ENCODE measurements around the gene MYRIP.
A peak's percentile ranks its signal among the peaks of the same experiment; 100 is the strongest.
"Not testable (repeated sequence)": the region's sequence is repeated elsewhere in the genome, so short reads cannot be mapped to it uniquely, and the experiment has no call there.

The MYRIP gene

GRCh38 chr3:39819899-39820298, 10.5 kb downstream of the MYRIP start:
- no peak overlapping the region for H3K9ac ChIP-seq (ENCODE audit: low read length)

GRCh38 chr3:39833764-39834163, 24.4 kb downstream of the MYRIP start:
- H3K9me3 ChIP-seq (ENCODE audit: insufficient read depth, low read length); H3K4me1 ChIP-seq (ENCODE audit: low read length); H3K4me3 ChIP-seq (ENCODE audit: low read length); H3K4me2 ChIP-seq (ENCODE audit: low read length); H2AFZ ChIP-seq (ENCODE audit: low read depth, low read length); H3K27me3 ChIP-seq (ENCODE audit: low read depth, low read length); H4K20me1 ChIP-seq (ENCODE audit: insufficient read depth, low read length); H3K36me3 ChIP-seq (replicated peaks; ENCODE audit: low read depth, low read length); H3K27ac ChIP-seq (ENCODE audit: low read length); H3K9ac ChIP-seq (ENCODE audit: low read length); H3K79me2 ChIP-seq (ENCODE audit: low read length): not testable (repeated sequence)

More at GRCh38 chr3:39819899-39820298, 10.5 kb downstream of the MYRIP start:
- Histone ChIP-seq H3K4me2 (ENCODE audit: low read length) (peak overlapping the region; percentile 45), H3K79me2 (ENCODE audit: low read length) (no peaks in the 10 kb centered on the region), H3K27ac (ENCODE audit: low read length) (peak overlapping the region; percentile 4; the same call in 1 of the 2 replicates), H2AFZ (ENCODE audit: low read depth, low read length) (no peak overlapping the region), H4K20me1 (ENCODE audit: insufficient read depth, low read length) (no peaks in the 10 kb centered on the region), H3K27me3 (ENCODE audit: low read depth, low read length) (no peaks in the 10 kb centered on the region), H3K4me1 (ENCODE audit: low read length) (peaks cover 19% of the 10 kb centered on the region), H3K36me3 (replicated peaks; ENCODE audit: low read depth, low read length) (no peaks in the 10 kb centered on the region), H3K4me3 (ENCODE audit: low read length) (0 out of 2 replicates have a peak overlapping the region, but pooled peaks have one; percentile 2), H3K9me3 (ENCODE audit: insufficient read depth, low read length) (no peaks in the 10 kb centered on the region)
- no peak for TF ChIP-seq EZH2phosphoT487 (IDR thresholded peaks at IDR 0.05; ENCODE audit: low read depth)
- TF ChIP-seq, protein P1, sequence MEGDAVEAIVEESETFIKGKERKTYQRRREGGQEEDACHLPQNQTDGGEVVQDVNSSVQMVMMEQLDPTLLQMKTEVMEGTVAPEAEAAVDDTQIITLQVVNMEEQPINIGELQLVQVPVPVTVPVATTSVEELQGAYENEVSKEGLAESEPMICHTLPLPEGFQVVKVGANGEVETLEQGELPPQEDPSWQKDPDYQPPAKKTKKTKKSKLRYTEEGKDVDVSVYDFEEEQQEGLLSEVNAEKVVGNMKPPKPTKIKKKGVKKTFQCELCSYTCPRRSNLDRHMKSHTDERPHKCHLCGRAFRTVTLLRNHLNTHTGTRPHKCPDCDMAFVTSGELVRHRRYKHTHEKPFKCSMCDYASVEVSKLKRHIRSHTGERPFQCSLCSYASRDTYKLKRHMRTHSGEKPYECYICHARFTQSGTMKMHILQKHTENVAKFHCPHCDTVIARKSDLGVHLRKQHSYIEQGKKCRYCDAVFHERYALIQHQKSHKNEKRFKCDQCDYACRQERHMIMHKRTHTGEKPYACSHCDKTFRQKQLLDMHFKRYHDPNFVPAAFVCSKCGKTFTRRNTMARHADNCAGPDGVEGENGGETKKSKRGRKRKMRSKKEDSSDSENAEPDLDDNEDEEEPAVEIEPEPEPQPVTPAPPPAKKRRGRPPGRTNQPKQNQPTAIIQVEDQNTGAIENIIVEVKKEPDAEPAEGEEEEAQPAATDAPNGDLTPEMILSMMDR (IDR thresholded peaks at IDR 0.05; ENCODE audit: low read depth, low read length): no peak

DNA sequence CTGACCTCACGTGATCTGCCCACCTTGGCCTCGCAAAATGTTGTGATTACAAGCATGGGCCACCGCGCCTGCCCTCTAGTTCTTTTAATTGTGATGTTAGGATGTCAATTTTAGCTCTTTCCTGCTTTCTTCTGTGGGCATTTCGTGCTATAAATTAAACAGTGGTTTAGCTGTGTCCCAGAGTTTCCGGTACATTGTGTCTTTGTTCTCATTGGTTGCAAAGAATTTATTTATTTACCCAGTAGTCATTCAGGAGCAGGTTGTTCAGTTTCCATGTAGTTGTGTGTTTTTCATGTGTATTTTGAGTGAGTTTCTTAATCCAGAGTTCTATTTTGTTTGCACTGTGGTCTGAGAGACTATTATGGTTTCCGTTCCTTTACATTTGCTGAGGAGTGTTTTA, 30.1 kb downstream of the MYRIP start:
- Histone ChIP-seq H2AFZ (ENCODE audit: low read depth, low read length) (no peak overlapping the region), H3K4me2 (ENCODE audit: low read length) (no peak overlapping the region), H3K79me2 (ENCODE audit: low read length) (no peaks in the 10 kb centered on the region)

GRCh38 chr3:39843440-39843839, 34.0 kb downstream of the MYRIP start:
- no peaks in the 10 kb centered on the region for H3K9me3 ChIP-seq (ENCODE audit: insufficient read depth, low read length)
- peaks cover 23% of the 10 kb centered on the region for H3K4me1 ChIP-seq (ENCODE audit: low read length)
- no peaks in the 10 kb centered on the region for H4K20me1 ChIP-seq (ENCODE audit: insufficient read depth, low read length)
- H3K27me3 ChIP-seq (ENCODE audit: low read depth, low read length): no peaks in the 10 kb centered on the region
- no peaks in the 10 kb centered on the region for H3K36me3 ChIP-seq (replicated peaks; ENCODE audit: low read depth, low read length)
- no peak overlapping the region for H3K4me2 ChIP-seq (ENCODE audit: low read length)
- H3K9ac ChIP-seq (ENCODE audit: low read length): no peak overlapping the region
- H2AFZ ChIP-seq (ENCODE audit: low read depth, low read length): no peak overlapping the region
- H3K79me2 ChIP-seq (ENCODE audit: low read length): no peaks in the 10 kb centered on the region
- no peak overlapping the region for H3K27ac ChIP-seq (ENCODE audit: low read length)
- TF ChIP-seq, protein P1 (IDR thresholded peaks at IDR 0.05; ENCODE audit: low read depth, low read length): no peak
- TF ChIP-seq EZH2phosphoT487 (IDR thresholded peaks at IDR 0.05; ENCODE audit: low read depth): no peak
- no peak overlapping the region for H3K4me3 ChIP-seq (ENCODE audit: low read length)

More for the DNA sequence above, 30.1 kb downstream of the MYRIP start:
- Histone ChIP-seq H3K4me1 (ENCODE audit: low read length) (no peaks in the 10 kb centered on the region), H3K9me3 (ENCODE audit: insufficient read depth, low read length) (no peaks in the 10 kb centered on the region), H3K4me3 (ENCODE audit: low read length) (no peak overlapping the region), H3K27ac (ENCODE audit: low read length) (no peak overlapping the region), H3K9ac (ENCODE audit: low read length) (no peak overlapping the region), H4K20me1 (ENCODE audit: insufficient read depth, low read length) (no peaks in the 10 kb centered on the region), H3K36me3 (replicated peaks; ENCODE audit: low read depth, low read length) (no peaks in the 10 kb centered on the region), H3K27me3 (ENCODE audit: low read depth, low read length) (no peaks in the 10 kb centered on the region)
- TF ChIP-seq, protein P1 (IDR thresholded peaks at IDR 0.05; ENCODE audit: low read depth, low read length): no peak
- TF ChIP-seq EZH2phosphoT487 (IDR thresholded peaks at IDR 0.05; ENCODE audit: low read depth): no peak

- no peaks in the 10 kb centered on the region for H3K9me3 ChIP-seq (ENCODE audit: insufficient read depth, low read length)
- no peak overlapping the region for H3K27ac ChIP-seq (ENCODE audit: low read length)
- H3K9ac ChIP-seq (ENCODE audit: low read length): no peak overlapping the region
- no peak overlapping the region for H3K4me3 ChIP-seq (ENCODE audit: low read length)
- H3K36me3 ChIP-seq (replicated peaks; ENCODE audit: low read depth, low read length): no peaks in the 10 kb centered on the region
- no peak for TF ChIP-seq EZH2phosphoT487 (IDR thresholded peaks at IDR 0.05; ENCODE audit: low read depth)
- TF ChIP-seq, protein P1 (IDR thresholded peaks at IDR 0.05; ENCODE audit: low read depth, low read length): no peak
- peaks cover 30% of the 10 kb centered on the region for H3K4me1 ChIP-seq (ENCODE audit: low read length)
- no peak overlapping the region for H2AFZ ChIP-seq (ENCODE audit: low read depth, low read length)
- H3K79me2 ChIP-seq (ENCODE audit: low read length): no peaks in the 10 kb centered on the region
- no peak overlapping the region for H3K4me2 ChIP-seq (ENCODE audit: low read length)
- no peaks in the 10 kb centered on the region for H3K27me3 ChIP-seq (ENCODE audit: low read depth, low read length)
- no peaks in the 10 kb centered on the region for H4K20me1 ChIP-seq (ENCODE audit: insufficient read depth, low read length)
Observed at GRCh38 chr3:39848365-39848764, 39.0 kb downstream of the MYRIP start.

Measured in OCI-LY3 (cell line).